Tibial nerve (tissue), 4 donors: Measurements from ENCODE around the gene MAOA. TPM values are rescaled to one million over a fixed set of nuclear protein-coding genes. Genes with fewer than 3 reads are reported as not detected.

Experiments used
- DNase-seq, 2 donors: peaks; one replicate each; pipeline ENCODE4 v3.0.0-alpha.2; 2019; ENCODE audit warnings: low spot score in 2 of 2
- H3K27ac ChIP-seq, 4 donors: fragments of 200-600 bp; sonication (generic) in 3 of 4; one replicate each; pipeline ENCODE4 v1.5.1; 2017 to 2019; ENCODE audit warnings: mild to moderate bottlenecking in 1 of 4
- H3K27me3 ChIP-seq, 2 donors: fragments of 200-600 bp; sonication (generic) in 1 of 2; one replicate each; pipeline versions ENCODE4 v1.5.1 to v1.6.0; 2017 to 2019
- H3K36me3 ChIP-seq, 3 donors: fragments of 200-600 bp; sonication (generic); one replicate each; pipeline ENCODE4 v1.5.1; 2018 to 2019
- H3K4me1 ChIP-seq, 4 donors: fragments of 200-600 bp; sonication (generic) in 3 of 4; one replicate each; pipeline ENCODE4 v1.5.1; 2017 to 2019
- H3K4me3 ChIP-seq, 4 donors: fragments of 200-600 bp; sonication (generic) in 3 of 4; one replicate each; pipeline ENCODE4 v1.5.1; 2017 to 2019; ENCODE audit warnings: mild to moderate bottlenecking in 1 of 4, moderate library complexity in 1 of 4
- H3K9me3 ChIP-seq, 4 donors: fragments of 200-600 bp; sonication (generic) in 3 of 4; one replicate each; pipeline ENCODE4 v1.5.1; 2017 to 2019
- CTCF ChIP-seq, 5 experiments: fragments of 200-600 bp in 3 of 5; fragments of 450-650 bp in 2 of 5; sonication (generic) in 3 of 5; IDR thresholded peaks; one replicate each; pipeline ENCODE4 v1.5.1; 2016 to 2019; ENCODE audit warnings: antibody characterized with exemption in 5 of 5, mild to moderate bottlenecking in 3 of 5, moderate library complexity in 2 of 5
- EP300 ChIP-seq, 2 donors: sonication (generic); formaldehyde crosslinking; IDR thresholded peaks; one replicate each; pipeline ENCODE4 v1.6.1; 2017; ENCODE audit warnings: antibody characterized with exemption in 2 of 2, mild to moderate bottlenecking in 1 of 2
- POLR2A ChIP-seq, 2 donors: fragments of 450-650 bp; IDR thresholded peaks; one replicate each; pipeline ENCODE4 v1.6.1; 2017; ENCODE audit warnings: antibody characterized with exemption in 2 of 2, mild to moderate bottlenecking in 2 of 2, moderate library complexity in 2 of 2
- WGBS, 2 donors: methylation state at CpG; one replicate each; pipeline ENCODE4 v1.1.5; 2018; 5-methylcytosine and 5-hydroxymethylcytosine counted together
- total RNA-seq, 4 donors: library from RNA; depleted of rRNA; stranded (reverse); fragments of >200 nt; gene quantifications; one replicate each; pipeline ENCODE4 v1.1.0, GENCODE V29; 2016

The MAOA gene
- total RNA-seq, 4 donors from 2014 or later: 96.3 to 168 (median 120) TPM

- WGBS, 2 donors: 64 to 80% methylated on average over 1 of the region's 1 CpG
- H3K27ac ChIP-seq: peak overlapping the region in 2 of 4 donors; percentile 1 to 47
- no peaks in the 10 kb centered on the region for H3K9me3 ChIP-seq
- DNase-seq: no peak
- no peaks in the 10 kb centered on the region for H3K27me3 ChIP-seq
- TF ChIP-seq POLR2A (IDR thresholded peaks at IDR 0.05) (no peak), CTCF (IDR thresholded peaks at IDR 0.05) (no peak), EP300 (IDR thresholded peaks at IDR 0.05) (no peak)
- peak overlapping the region in 3 of 4 donors; percentile 1 to 45 (median 26) for H3K4me3 ChIP-seq
- no peaks in the 10 kb centered on the region for H3K4me1 ChIP-seq
- no peaks in the 10 kb centered on the region for H3K36me3 ChIP-seq
These were observed 1.6 kb downstream of the MAOA start for GRCh38 chrX:43657671-43658070.

- H3K36me3 ChIP-seq: no peaks in the 10 kb centered on the region
- no peaks in the 10 kb centered on the region for H3K9me3 ChIP-seq
- 47 to 62% methylated on average over 4 of the region's 4 CpGs for WGBS, 2 donors
- no peaks in the 10 kb centered on the region for H3K4me1 ChIP-seq
- peak in 1 of 2 donors; percentile 63 for TF ChIP-seq EP300 (IDR thresholded peaks at IDR 0.05)
- no peak for TF ChIP-seq CTCF (IDR thresholded peaks at IDR 0.05)
- TF ChIP-seq POLR2A (IDR thresholded peaks at IDR 0.05): no peak
- peak overlapping the region in 2 of 4 donors; percentile 37 to 47 for H3K27ac ChIP-seq
- H3K27me3 ChIP-seq: no peaks in the 10 kb centered on the region
- peak in 1 of 2 donors; percentile 16 for DNase-seq
- H3K4me3 ChIP-seq: peak overlapping the region in 1 of 4 donors; percentile 45
These were observed 5.6 kb downstream of the MAOA start for GRCh38 chrX:43661521-43662240.

- no peak overlapping the region for H3K4me3 ChIP-seq
- H3K27me3 ChIP-seq: no peaks in the 10 kb centered on the region
- no peak overlapping the region for H3K27ac ChIP-seq
- no peaks in the 10 kb centered on the region for H3K9me3 ChIP-seq
- H3K4me1 ChIP-seq: no peaks in the 10 kb centered on the region
- 94 to 97% methylated on average over 1 of the region's 1 CpG for WGBS, 2 donors
- no peaks in the 10 kb centered on the region for H3K36me3 ChIP-seq
- DNase-seq: no peak
- TF ChIP-seq CTCF (IDR thresholded peaks at IDR 0.05) (no peak), EP300 (IDR thresholded peaks at IDR 0.05) (no peak), POLR2A (IDR thresholded peaks at IDR 0.05) (no peak)
These were observed 7.1 kb downstream of the MAOA start for GRCh38 chrX:43663173-43663572.

GRCh38 chrX:43664258-43664657 lies 8.2 kb downstream of the MAOA start:
- Histone ChIP-seq H3K4me1 (no peaks in the 10 kb centered on the region), H3K27me3 (no peaks in the 10 kb centered on the region)
- 71 to 77% methylated on average over 3 of the region's 3 CpGs for WGBS, 2 donors

More at GRCh38 chrX:43664258-43664657, 8.2 kb downstream of the MAOA start:
- Histone ChIP-seq H3K4me3 (no peak overlapping the region), H3K9me3 (no peaks in the 10 kb centered on the region), H3K36me3 (no peaks in the 10 kb centered on the region), H3K27ac (no peak overlapping the region)
- no peak for TF ChIP-seq EP300 (IDR thresholded peaks at IDR 0.05)
- TF ChIP-seq CTCF (IDR thresholded peaks at IDR 0.05): no peak
- no peak for TF ChIP-seq POLR2A (IDR thresholded peaks at IDR 0.05)
- no peak for DNase-seq
